Muscle layer of duodenum (tissue), 2 donors: ENCODE measurements around the gene MYO5A.

Source experiments
- H3K27ac ChIP-seq: one replicate; pipeline ENCODE4 v1.7.0; 2013; ENCODE audit warnings: mild to moderate bottlenecking, low read length
- H3K27me3 ChIP-seq: one replicate; pipeline ENCODE4 v1.7.0; 2013; ENCODE audit warnings: low read depth, mild to moderate bottlenecking, control low read depth, low read length
- H3K36me3 ChIP-seq, 2 donors: one replicate each; pipeline ENCODE4 v1.7.0; 2013; ENCODE audit warnings: low read length in 2 of 2, control low read depth in 1 of 2, mild to moderate bottlenecking in 1 of 2; ENCODE audit not compliant: insufficient read depth in 2 of 2, control insufficient read depth in 1 of 2
- H3K4me1 ChIP-seq, 2 donors: one replicate each; pipeline ENCODE4 v1.7.0; 2013; ENCODE audit warnings: low read length in 2 of 2, mild to moderate bottlenecking in 2 of 2, control low read depth in 1 of 2, moderate library complexity in 1 of 2; ENCODE audit not compliant: insufficient read depth in 2 of 2, control insufficient read depth in 1 of 2
- H3K4me3 ChIP-seq, 2 donors: one replicate each; pipeline ENCODE4 v1.7.0; 2013; ENCODE audit warnings: low read length in 2 of 2, low read depth in 1 of 2, mild to moderate bottlenecking in 1 of 2
- H3K9me3 ChIP-seq, 2 donors: one replicate each; pipeline ENCODE4 v1.7.0; 2013; ENCODE audit warnings: low read length in 2 of 2, control low read depth in 1 of 2, mild to moderate bottlenecking in 1 of 2; ENCODE audit not compliant: control insufficient read depth in 1 of 2
- donor health status: healthy.

The MYO5A gene

GRCh38 chr15:52414936-52415335, 113.7 kb downstream of the MYO5A start:
- Histone ChIP-seq H3K27me3 (no peaks in the 10 kb centered on the region), H3K9me3 (no peaks in the 10 kb centered on the region), H3K36me3 (peaks cover 0 to 8% of the 10 kb centered on the region in 2 donors), H3K4me3 (no peak overlapping the region), H3K27ac (no peak overlapping the region), H3K4me1 (no peaks in the 10 kb centered on the region)

GRCh38 chr15:52408823-52409222, 119.9 kb downstream of the MYO5A start:
- peaks cover 5 to 14% of the 10 kb centered on the region in 2 donors for H3K36me3 ChIP-seq
- H3K9me3 ChIP-seq, result no peaks in the 10 kb centered on the region
- H3K27me3 ChIP-seq, result no peaks in the 10 kb centered on the region
- no peaks in the 10 kb centered on the region for H3K4me1 ChIP-seq
- no peak overlapping the region for H3K27ac ChIP-seq
- H3K4me3 ChIP-seq, result no peak overlapping the region

GRCh38 chr15:52407374-52407773, 121.3 kb downstream of the MYO5A start:
- H3K4me3 ChIP-seq, result no peak overlapping the region
- H3K27me3 ChIP-seq, result no peaks in the 10 kb centered on the region
- no peaks in the 10 kb centered on the region for H3K4me1 ChIP-seq
- no peak overlapping the region for H3K27ac ChIP-seq
- peaks cover 5 to 14% of the 10 kb centered on the region in 2 donors for H3K36me3 ChIP-seq
- no peaks in the 10 kb centered on the region for H3K9me3 ChIP-seq

GRCh38 chr15:52406601-52407000, 122.1 kb downstream of the MYO5A start:
- no peaks in the 10 kb centered on the region for H3K27me3 ChIP-seq
- H3K4me1 ChIP-seq, result no peaks in the 10 kb centered on the region
- H3K4me3 ChIP-seq, result no peak overlapping the region
- H3K9me3 ChIP-seq, result no peaks in the 10 kb centered on the region
- H3K36me3 ChIP-seq, result peaks cover 5 to 14% of the 10 kb centered on the region in 2 donors
- no peak overlapping the region for H3K27ac ChIP-seq

GRCh38 chr15:52405856-52406255, 122.8 kb downstream of the MYO5A start:
- no peaks in the 10 kb centered on the region for H3K4me1 ChIP-seq
- no peak overlapping the region for H3K4me3 ChIP-seq
- H3K36me3 ChIP-seq, result peaks cover 5 to 14% of the 10 kb centered on the region in 2 donors
- no peaks in the 10 kb centered on the region for H3K27me3 ChIP-seq
- no peaks in the 10 kb centered on the region for H3K9me3 ChIP-seq
- no peak overlapping the region for H3K27ac ChIP-seq

- Histone ChIP-seq H3K4me1 (no peaks in the 10 kb centered on the region), H3K27me3 (no peaks in the 10 kb centered on the region), H3K9me3 (no peaks in the 10 kb centered on the region), H3K4me3 (no peak overlapping the region), H3K27ac (no peak overlapping the region), H3K36me3 (peaks cover 5 to 12% of the 10 kb centered on the region in 2 donors)
Measured at GRCh38 chr15:52397118-52397517, 131.6 kb downstream of the MYO5A start.

GRCh38 chr15:52394118-52394517, 134.6 kb downstream of the MYO5A start:
- Histone ChIP-seq H3K4me3 (no peak overlapping the region), H3K4me1 (no peaks in the 10 kb centered on the region), H3K27me3 (no peaks in the 10 kb centered on the region), H3K9me3 (no peaks in the 10 kb centered on the region), H3K36me3 (peaks cover 17 to 28% of the 10 kb centered on the region in 2 donors), H3K27ac (no peak overlapping the region)

GRCh38 chr15:52392008-52392687, 136.5 kb downstream of the MYO5A start:
- no peak overlapping the region for H3K4me3 ChIP-seq
- H3K9me3 ChIP-seq, result no peaks in the 10 kb centered on the region
- H3K4me1 ChIP-seq, result no peaks in the 10 kb centered on the region
- H3K27me3 ChIP-seq, result no peaks in the 10 kb centered on the region
- H3K36me3 ChIP-seq, result peaks cover 19 to 39% of the 10 kb centered on the region in 2 donors
- no peak overlapping the region for H3K27ac ChIP-seq

GRCh38 chr15:52391069-52391468, 137.6 kb downstream of the MYO5A start:
- Histone ChIP-seq H3K27ac (no peak overlapping the region), H3K36me3 (peaks cover 21 to 38% of the 10 kb centered on the region in 2 donors), H3K4me3 (no peak overlapping the region), H3K4me1 (no peaks in the 10 kb centered on the region), H3K9me3 (no peaks in the 10 kb centered on the region), H3K27me3 (no peaks in the 10 kb centered on the region)

GRCh38 chr15:52385670-52386069, 143.0 kb downstream of the MYO5A start:
- no peaks in the 10 kb centered on the region for H3K9me3 ChIP-seq
- no peak overlapping the region for H3K27ac ChIP-seq
- H3K36me3 ChIP-seq, result peaks cover 19 to 45% of the 10 kb centered on the region in 2 donors
- H3K27me3 ChIP-seq, result no peaks in the 10 kb centered on the region
- no peaks in the 10 kb centered on the region for H3K4me1 ChIP-seq
- no peak overlapping the region for H3K4me3 ChIP-seq

- H3K27me3 ChIP-seq, result no peaks in the 10 kb centered on the region
- no peak overlapping the region for H3K27ac ChIP-seq
- peaks cover 18 to 59% of the 10 kb centered on the region in 2 donors for H3K36me3 ChIP-seq
- no peaks in the 10 kb centered on the region for H3K4me1 ChIP-seq
- no peaks in the 10 kb centered on the region for H3K9me3 ChIP-seq
- no peak overlapping the region for H3K4me3 ChIP-seq
Measured at GRCh38 chr15:52383100-52383588, 145.5 kb downstream of the MYO5A start.

GRCh38 chr15:52382647-52383046, 146.0 kb downstream of the MYO5A start:
- H3K4me3 ChIP-seq, result no peak overlapping the region
- no peaks in the 10 kb centered on the region for H3K9me3 ChIP-seq
- H3K27ac ChIP-seq, result no peak overlapping the region
- no peaks in the 10 kb centered on the region for H3K4me1 ChIP-seq
- no peaks in the 10 kb centered on the region for H3K27me3 ChIP-seq
- H3K36me3 ChIP-seq, result peaks cover 18 to 55% of the 10 kb centered on the region in 2 donors
